ENCODE results near the gene CALM3.
A peak's percentile ranks its signal among the peaks of the same experiment; 100 is the strongest.

Gene CALM3

DNA sequence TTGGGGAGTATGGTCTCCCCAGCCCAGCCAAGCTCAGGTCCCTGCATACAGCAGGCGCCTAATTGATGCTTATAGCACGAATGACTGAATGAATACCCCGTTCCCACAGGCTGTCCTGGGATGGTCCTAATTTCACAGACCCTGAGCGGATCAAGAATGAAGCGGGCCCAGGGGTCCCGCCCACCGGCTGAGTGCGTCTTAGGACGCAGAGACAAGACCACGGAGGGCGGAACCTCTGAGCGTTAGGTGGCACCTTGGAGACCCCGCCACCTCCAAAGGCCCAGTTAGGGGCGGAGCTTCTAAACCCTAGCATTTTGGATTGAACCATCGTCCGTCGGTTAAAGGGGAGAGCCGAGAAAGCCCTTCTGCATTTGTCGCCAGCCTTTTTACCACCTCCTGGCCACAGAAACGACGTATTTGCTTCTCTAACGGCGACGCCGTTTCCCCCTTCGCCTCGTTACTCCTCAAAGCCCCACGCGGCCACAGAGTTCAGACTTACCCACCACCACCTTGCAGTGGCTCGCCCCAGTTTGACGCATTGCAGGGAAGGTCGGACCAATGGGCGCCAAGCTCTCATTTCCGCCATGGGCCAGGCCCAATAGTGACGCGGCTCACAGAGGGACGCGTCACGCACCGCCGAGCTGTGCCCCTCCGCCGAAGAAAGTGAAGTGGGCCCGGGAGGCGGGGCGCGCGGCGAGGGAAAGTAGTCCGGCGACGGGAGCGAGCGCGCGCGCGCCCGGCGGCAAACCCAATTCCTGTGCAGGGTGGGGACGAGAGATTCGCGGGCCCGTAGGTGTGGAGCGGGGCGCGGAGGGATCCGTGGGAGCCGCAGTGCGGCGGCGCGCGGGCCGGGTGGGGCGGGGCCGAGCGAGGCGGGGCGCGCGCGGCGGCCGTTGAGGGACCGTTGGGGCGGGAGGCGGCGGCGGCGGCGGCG is 479 bp upstream of the CALM3 start:
- DNase-seq = peak; percentile 91 to 96

GRCh38 chr19:46602392-46603194 is 1.5 kb downstream of the CALM3 start:
- DNase-seq = no peak

- DNase-seq = no peak
These were observed 2.1 kb downstream of the CALM3 start for GRCh38 chr19:46603195-46603637.

- DNase-seq = no peak
These were observed 2.7 kb downstream of the CALM3 start for GRCh38 chr19:46603752-46604231.

DNA sequence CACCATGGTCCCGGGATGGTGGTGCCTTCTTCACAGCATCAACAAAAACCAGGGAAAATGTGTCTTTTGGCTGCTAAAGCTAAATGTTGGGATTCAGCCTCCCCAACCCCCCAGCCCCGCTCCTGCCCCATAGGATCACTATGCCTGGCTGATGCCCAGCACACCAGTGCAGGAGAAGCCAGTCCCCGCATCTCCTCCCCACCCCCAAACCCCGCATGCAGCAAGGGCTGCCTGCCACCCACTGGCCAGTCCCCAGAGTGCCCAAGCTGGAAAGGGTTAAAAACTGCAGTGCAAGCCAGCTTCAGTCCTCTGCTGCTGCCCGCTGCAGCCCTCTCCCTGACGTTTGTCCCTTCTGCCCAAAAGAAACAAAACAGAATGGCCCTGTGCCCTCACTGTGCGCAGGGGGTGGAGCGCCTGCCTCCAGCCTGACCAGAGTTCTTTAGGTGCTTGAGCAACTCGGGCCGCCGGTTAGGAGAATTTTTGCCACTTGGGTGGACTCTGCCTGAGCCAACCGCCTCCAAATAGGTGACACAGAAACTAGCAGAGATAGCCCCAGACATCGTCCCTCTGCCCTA is 3.7 kb downstream of the CALM3 start:
- no peak for DNase-seq

DNA sequence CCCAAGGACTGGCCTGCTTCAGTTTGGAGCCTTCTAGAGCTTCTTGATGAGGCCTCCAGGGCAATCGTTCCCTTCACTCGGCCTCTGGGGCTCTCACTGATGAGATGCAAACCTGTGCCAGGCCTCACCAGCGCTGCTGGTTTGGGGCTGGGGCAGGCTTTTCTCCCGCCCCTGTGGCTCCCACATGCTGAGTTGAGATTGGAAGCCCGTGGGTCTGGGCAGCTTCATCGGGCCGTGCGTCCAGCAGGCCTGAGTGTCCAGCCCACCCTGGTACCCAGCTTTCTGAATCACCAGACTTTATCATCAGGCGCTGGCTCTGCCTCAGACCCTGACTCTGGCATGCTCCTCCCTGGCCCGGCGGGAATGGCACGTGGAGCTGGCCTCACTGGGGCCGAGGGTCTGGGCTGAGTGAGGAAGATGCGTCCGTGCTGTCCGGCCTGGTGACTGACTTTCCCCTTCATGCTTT is 4.3 kb downstream of the CALM3 start:
- DNase-seq = no peak

DNA sequence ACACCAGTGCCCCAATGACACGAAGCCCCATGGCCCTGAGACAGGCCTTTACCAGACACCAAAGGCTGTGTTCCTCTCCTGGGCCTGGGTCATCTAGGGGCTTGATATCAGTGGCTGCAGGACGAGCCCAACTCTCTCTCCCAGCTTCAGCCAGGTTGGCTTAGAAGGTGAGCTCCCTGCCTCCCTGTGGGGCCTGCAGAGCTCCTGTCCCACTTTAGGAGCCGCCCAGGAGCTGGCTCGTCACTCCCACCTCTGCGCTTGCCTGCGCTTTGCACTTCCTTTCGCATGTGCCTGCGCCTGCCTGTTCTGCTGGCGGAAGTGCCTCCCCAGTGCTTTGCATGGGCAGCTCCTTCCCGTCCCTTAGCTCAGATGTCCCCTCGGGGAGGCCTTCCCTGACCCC is 4.9 kb downstream of the CALM3 start:
- DNase-seq = no peak

DNA sequence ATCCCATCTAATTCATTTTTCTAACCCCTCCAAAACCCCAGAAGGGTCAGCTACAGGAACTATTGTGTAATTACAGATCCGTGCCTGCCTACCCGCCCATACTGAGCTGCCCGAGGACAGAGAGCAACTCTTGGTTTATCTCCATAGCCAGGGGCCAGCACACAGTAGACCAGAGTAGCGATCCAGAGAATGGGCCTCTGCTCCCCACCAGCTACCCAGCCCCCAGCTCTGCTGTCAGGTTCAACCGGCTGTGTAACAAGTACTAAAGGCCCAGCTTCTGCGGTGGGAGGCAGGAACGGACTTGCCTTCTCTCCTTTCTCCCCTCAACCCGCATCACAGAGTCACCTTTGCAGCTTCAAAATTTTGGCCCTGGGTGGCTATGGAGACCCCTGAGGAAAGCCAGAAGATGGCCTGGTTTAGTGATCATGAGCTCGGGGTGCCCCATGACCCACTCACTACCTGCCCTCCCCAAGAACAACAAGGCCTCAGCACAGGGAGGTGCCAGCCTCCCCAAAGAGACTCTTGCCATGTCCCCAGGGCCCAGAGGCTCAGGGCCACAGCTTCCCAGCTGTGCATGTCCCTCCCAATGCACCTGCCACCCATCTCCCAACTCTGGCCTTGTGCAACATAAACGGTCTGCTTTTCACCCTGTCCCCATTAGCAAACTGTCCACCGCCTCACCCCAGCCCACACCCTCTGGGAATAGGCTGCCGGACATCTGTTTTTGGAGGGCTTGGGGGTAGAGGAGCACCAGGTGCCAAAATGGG is 5.7 kb downstream of the CALM3 start:
- no peak for DNase-seq

DNA sequence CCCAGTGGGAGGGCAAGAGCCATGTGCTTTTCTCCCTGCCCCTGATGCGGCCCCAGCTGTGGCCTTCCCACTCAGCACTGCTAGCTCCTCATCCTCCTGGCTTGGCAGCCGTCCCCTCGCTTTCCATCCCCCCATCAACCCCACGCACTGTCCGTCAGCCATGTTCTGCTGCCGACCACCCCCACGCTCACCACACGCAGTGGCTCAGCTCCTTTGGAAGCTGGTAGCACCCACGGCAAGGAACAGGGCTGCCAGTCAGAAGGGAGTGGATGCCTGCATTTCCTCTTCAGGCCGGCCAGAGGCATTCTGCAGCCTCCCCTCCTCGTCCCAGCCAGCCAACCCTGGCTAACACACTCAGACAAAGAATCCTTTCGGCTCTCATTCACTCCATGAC is 6.3 kb downstream of the CALM3 start:
- DNase-seq = no peak

DNA sequence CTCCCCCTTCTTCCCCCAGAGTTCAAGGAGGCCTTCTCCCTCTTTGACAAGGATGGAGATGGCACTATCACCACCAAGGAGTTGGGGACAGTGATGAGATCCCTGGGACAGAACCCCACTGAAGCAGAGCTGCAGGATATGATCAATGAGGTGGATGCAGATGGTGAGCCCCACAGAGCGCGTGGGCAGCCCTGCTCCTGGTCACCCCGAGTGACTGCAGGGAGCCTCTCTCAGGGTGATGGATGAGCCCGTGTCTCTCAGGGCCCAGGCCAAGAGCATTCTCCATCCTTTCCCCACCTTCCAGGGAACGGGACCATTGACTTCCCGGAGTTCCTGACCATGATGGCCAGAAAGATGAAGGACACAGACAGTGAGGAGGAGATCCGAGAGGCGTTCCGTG is 7.0 kb downstream of the CALM3 start:
- no peak for DNase-seq

- no peak for DNase-seq
These were observed 7.6 kb downstream of the CALM3 start for GRCh38 chr19:46608581-46609345.

DNA sequence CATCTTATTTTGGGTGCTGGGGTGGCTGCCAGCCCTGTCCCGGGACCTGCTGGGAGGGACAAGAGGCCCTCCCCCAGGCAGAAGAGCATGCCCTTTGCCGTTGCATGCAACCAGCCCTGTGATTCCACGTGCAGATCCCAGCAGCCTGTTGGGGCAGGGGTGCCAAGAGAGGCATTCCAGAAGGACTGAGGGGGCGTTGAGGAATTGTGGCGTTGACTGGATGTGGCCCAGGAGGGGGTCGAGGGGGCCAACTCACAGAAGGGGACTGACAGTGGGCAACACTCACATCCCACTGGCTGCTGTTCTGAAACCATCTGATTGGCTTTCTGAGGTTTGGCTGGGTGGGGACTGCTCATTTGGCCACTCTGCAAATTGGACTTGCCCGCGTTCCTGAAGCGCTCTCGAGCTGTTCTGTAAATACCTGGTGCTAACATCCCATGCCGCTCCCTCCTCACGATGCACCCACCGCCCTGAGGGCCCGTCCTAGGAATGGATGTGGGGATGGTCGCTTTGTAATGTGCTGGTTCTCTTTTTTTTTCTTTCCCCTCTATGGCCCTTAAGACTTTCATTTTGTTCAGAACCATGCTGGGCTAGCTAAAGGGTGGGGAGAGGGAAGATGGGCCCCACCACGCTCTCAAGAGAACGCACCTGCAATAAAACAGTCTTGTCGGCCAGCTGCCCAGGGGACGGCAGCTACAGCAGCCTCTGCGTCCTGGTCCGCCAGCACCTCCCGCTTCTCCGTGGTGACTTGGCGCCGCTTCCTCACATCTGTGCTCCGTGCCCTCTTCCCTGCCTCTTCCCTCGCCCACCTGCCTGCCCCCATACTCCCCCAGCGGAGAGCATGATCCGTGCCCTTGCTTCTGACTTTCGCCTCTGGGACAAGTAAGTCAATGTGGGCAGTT is 8.6 kb downstream of the CALM3 start:
- no peak for DNase-seq

DNA sequence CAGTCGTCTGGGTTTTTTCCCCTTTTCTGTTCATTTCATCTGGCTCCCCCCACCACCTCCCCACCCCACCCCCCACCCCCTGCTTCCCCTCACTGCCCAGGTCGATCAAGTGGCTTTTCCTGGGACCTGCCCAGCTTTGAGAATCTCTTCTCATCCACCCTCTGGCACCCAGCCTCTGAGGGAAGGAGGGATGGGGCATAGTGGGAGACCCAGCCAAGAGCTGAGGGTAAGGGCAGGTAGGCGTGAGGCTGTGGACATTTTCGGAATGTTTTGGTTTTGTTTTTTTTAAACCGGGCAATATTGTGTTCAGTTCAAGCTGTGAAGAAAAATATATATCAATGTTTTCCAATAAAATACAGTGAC is 9.3 kb downstream of the CALM3 start:
- no peak for DNase-seq

DNA sequence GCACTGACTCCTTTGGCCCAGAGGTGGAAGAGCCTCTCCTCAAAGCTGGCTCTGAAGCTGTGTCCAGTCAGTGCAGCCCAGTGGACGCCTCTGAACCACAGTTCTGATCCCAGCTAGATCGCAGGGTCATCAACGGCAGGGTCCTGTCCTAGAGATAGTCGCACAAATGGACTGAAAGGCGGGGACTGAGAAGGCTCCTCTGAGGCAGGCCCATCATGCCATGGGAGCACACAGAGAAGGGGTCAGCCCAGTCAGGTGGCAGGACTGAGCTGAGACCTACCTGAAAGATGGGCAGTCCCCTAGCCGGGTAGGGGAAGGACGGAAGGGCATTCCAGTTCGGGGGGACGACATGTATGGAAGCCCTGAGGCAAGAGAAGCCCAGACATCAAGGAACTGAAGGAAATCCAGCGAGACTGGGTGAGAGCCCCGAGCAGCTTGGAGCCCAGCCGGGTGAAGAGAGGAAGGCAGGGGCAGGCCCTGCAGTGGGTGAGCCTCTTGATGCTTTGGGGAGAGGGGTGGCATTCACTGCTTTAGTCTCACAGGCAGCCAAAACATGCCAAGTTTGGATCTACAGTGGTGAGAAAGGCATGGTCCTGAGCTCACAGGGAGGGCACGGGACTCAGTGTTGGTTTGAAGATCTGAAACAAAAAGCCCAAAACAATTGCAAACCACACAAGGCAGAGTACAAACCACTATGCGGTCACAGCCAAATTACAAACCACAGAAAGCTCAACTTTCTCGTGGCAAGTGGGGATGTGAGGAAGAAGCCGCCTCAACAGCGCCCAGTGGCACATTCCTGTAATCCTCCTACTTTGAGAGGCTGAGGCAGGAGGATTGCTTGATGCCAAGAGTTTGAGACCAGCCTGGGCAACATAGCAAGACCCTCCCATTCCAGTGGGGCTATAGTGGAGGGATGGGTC is 10.0 kb downstream of the CALM3 start:
- DNase-seq = no peak

- DNase-seq = no peak
These were observed 10.6 kb downstream of the CALM3 start for GRCh38 chr19:46611776-46612175.

DNA sequence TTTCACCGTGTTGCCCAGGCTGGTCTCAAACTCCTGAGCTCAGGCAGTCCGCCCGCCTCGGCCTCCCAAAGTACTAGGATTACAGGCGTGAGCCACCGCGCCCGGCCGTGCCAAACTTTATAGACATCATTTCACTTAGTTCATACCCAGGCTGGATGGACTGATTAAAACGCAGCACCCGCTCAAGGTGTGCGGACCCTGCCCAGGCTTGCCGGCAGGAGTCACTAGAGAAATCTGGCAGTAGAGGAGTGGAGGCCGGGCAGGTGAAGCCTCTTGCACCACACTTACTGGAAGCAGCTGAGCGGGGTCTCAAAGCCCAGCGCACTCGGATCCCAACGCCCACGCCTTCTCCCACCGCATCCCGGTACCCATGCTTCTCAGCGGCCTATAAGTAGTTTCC is 12.4 kb downstream of the CALM3 start:
- DNase-seq = no peak

DNA sequence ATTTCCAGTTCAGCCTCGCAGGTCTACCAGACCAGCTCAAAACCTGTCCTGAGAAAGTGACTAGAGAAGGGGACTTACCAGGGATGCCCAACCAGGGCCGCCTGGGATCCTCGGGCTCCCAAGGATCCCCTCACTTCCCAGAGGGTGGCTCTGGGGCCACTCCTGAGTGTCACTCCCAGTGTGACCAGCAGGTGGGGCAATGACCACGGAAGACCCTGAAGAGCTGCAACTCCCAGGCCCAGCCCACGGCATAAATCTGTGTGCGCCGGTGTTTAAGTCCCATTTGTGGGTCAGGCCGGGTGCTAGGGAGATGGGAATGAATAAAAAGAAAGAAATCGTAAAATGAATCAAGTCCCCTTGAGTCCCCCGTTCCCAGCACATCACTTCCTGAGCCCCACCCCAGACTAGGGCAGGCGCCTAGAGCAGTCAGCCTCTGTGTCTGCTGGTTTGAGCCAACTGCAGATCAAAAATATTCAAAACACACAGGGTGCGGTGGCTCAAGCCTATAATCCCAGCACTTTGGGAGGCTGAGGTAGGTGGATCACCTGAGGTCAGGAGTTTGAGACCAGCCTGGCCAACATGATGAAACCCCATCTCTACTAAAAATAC is 13.1 kb downstream of the CALM3 start:
- DNase-seq = peak; percentile 64 to 65

DNA sequence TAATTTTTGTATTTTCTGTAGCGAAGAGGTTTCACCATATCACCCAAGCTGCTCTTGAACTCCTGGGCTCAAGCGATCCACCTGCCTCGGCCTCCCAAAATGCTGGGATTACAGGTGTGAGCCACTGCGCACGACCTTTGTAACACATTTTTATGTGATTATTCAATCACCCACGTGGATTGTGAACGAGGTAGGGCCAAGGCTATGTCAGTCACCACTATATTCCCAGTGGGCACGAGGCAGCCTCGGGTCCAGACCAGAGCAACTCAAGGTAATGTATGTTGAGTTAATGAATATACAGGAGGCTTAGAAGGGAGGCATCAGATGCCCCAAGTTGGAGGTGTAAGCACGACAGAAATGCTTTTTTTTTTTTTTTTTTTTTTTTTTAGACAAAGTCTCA is 14.8 kb downstream of the CALM3 start:
- DNase-seq = no peak

Measured in bone marrow (tissue), 2 donors.